ENCODE data around the gene ITPRIPL2.

Gene ITPRIPL2

GRCh38 chr16:19168371-19169081 is 54.8 kb downstream of the ITPRIPL2 start:
- H3K4me1 ChIP-seq (ENCODE audit: control insufficient read depth, low read depth, low read length), result peaks cover 2% of the 10 kb centered on the region

GRCh38 chr16:19169082-19169639 is 55.4 kb downstream of the ITPRIPL2 start:
- H2BK15ac ChIP-seq (replicated peaks; ENCODE audit: low read depth), result no peak overlapping the region
- no peak overlapping the region for H3K27ac ChIP-seq (ENCODE audit: low read depth, low read length)
- no peaks in the 10 kb centered on the region for H3K79me2 ChIP-seq (ENCODE audit: control insufficient read depth, insufficient read depth, low read length)
- no peaks in the 10 kb centered on the region for H3K79me1 ChIP-seq (ENCODE audit: low read length)
- H2AK5ac ChIP-seq (ENCODE audit: low read length), result no peak overlapping the region
- H3K18ac ChIP-seq (ENCODE audit: low read length), result no peak overlapping the region
- no peak overlapping the region for H4K5ac ChIP-seq (ENCODE audit: low read length)
- H3K23ac ChIP-seq (ENCODE audit: low read length), result no peak overlapping the region
- peaks cover 2% of the 10 kb centered on the region for H3K4me1 ChIP-seq (ENCODE audit: control insufficient read depth, low read depth, low read length)
- no peak for DNase-seq
- H4K8ac ChIP-seq (ENCODE audit: low read depth, low read length), result no peak overlapping the region
- no peaks in the 10 kb centered on the region for H3K36me3 ChIP-seq (ENCODE audit: control insufficient read depth, insufficient read depth, low read length)
- no peak overlapping the region for H2BK120ac ChIP-seq (ENCODE audit: low read depth, low read length)
- H2BK5ac ChIP-seq (ENCODE audit: low read length), result no peak overlapping the region
- no CpG with 5 or more reads among the region's 19 CpGs for WGBS (ENCODE audit: extremely low coverage, insufficient coverage, low lambda C conversion rate)
- H3K4ac ChIP-seq (ENCODE audit: low read depth, low read length), result no peak overlapping the region
- peak overlapping the region; percentile 42 for H3K56ac ChIP-seq (ENCODE audit: low read length)
- H3K4me2 ChIP-seq (ENCODE audit: low read length), result peak overlapping the region; percentile 68
- H3K4me3 ChIP-seq (ENCODE audit: low read length), result no peak overlapping the region
- H3K27me3 ChIP-seq (ENCODE audit: insufficient read depth, low read length, poor library complexity), result no peaks in the 10 kb centered on the region
- H3K9ac ChIP-seq (ENCODE audit: low read length), result no peak overlapping the region

More at GRCh38 chr16:19168371-19169081, 54.8 kb downstream of the ITPRIPL2 start:
- no peaks in the 10 kb centered on the region for H3K27me3 ChIP-seq (ENCODE audit: insufficient read depth, low read length, poor library complexity)
- H3K9ac ChIP-seq (ENCODE audit: low read length), result peak overlapping the region; percentile 53
- DNase-seq, result no peak
- H3K4ac ChIP-seq (ENCODE audit: low read depth, low read length), result peak overlapping the region; percentile 40
- H3K36me3 ChIP-seq (ENCODE audit: control insufficient read depth, insufficient read depth, low read length), result no peaks in the 10 kb centered on the region
- no peak overlapping the region for H4K5ac ChIP-seq (ENCODE audit: low read length)
- H3K27ac ChIP-seq (ENCODE audit: low read depth, low read length), result no peak overlapping the region
- no peak overlapping the region for H2BK120ac ChIP-seq (ENCODE audit: low read depth, low read length)
- no peak overlapping the region for H2BK5ac ChIP-seq (ENCODE audit: low read length)
- H3K79me1 ChIP-seq (ENCODE audit: low read length), result no peaks in the 10 kb centered on the region
- peak overlapping the region; percentile 91 for H3K56ac ChIP-seq (ENCODE audit: low read length)
- no CpG with 5 or more reads among the region's 68 CpGs for WGBS (ENCODE audit: extremely low coverage, insufficient coverage, low lambda C conversion rate)
- no peaks in the 10 kb centered on the region for H3K79me2 ChIP-seq (ENCODE audit: control insufficient read depth, insufficient read depth, low read length)
- peak overlapping the region; percentile 56 for H3K18ac ChIP-seq (ENCODE audit: low read length)
- no peak overlapping the region for H4K8ac ChIP-seq (ENCODE audit: low read depth, low read length)
- no peak overlapping the region for H2AK5ac ChIP-seq (ENCODE audit: low read length)
- H3K4me3 ChIP-seq (ENCODE audit: low read length), result peak overlapping the region; percentile 66
- no peak overlapping the region for H2BK15ac ChIP-seq (replicated peaks; ENCODE audit: low read depth)
- no peak overlapping the region for H3K23ac ChIP-seq (ENCODE audit: low read length)
- H3K4me2 ChIP-seq (ENCODE audit: low read length), result peak overlapping the region; percentile 68

- Histone ChIP-seq H2AK5ac (ENCODE audit: low read length) (no peak overlapping the region), H3K36me3 (ENCODE audit: control insufficient read depth, insufficient read depth, low read length) (no peaks in the 10 kb centered on the region), H3K56ac (ENCODE audit: low read length) (no peak overlapping the region), H3K79me2 (ENCODE audit: control insufficient read depth, insufficient read depth, low read length) (no peaks in the 10 kb centered on the region), H3K27ac (ENCODE audit: low read depth, low read length) (no peak overlapping the region), H2BK5ac (ENCODE audit: low read length) (no peak overlapping the region), H3K4me2 (ENCODE audit: low read length) (no peak overlapping the region), H3K4me1 (ENCODE audit: control insufficient read depth, low read depth, low read length) (no peaks in the 10 kb centered on the region), H2BK15ac (replicated peaks; ENCODE audit: low read depth) (no peak overlapping the region), H3K4me3 (ENCODE audit: low read length) (no peak overlapping the region), H3K18ac (ENCODE audit: low read length) (no peak overlapping the region), H4K8ac (ENCODE audit: low read depth, low read length) (no peak overlapping the region), H3K9ac (ENCODE audit: low read length) (no peak overlapping the region), H3K4ac (ENCODE audit: low read depth, low read length) (no peak overlapping the region), H4K5ac (ENCODE audit: low read length) (no peak overlapping the region), H3K79me1 (ENCODE audit: low read length) (no peaks in the 10 kb centered on the region), H2BK120ac (ENCODE audit: low read depth, low read length) (no peak overlapping the region), H3K23ac (ENCODE audit: low read length) (no peak overlapping the region), H3K27me3 (ENCODE audit: insufficient read depth, low read length, poor library complexity) (no peaks in the 10 kb centered on the region)
- no peak for DNase-seq
- WGBS (ENCODE audit: extremely low coverage, insufficient coverage, low lambda C conversion rate), result no CpG with 5 or more reads among the region's 7 CpGs
These were observed 56.4 kb downstream of the ITPRIPL2 start for GRCh38 chr16:19170043-19170655.

Data from mesendoderm (in vitro differentiated cells).